Endothelial cell of umbilical vein (primary cell): ENCODE data around the gene MRE11. TPM values are rescaled to one million over a fixed set of nuclear protein-coding genes. Genes with fewer than 3 reads are reported as not detected.

Experiments
- BruUV-seq: library from RNA; stranded (reverse); fragments of 400-500 nt; replicated peaks from 2 replicates; lab custom pipeline; 2021; lab: Mats Ljungman, UMichigan
- CTCF ChIA-PET: fragments of 300-600, 350-600 bp; sonication (Branson Sonifier 250); formaldehyde crosslinking; loops from one replicate; lab custom pipeline; 2021; ENCODE audit warnings: antibody characterized with exemption, inconsistent platforms; lab: Charles Lee
- POLR2A ChIA-PET: fragments of 300-600, 350-600 bp; sonication (Branson Sonifier 250); formaldehyde crosslinking; loops from one replicate; lab custom pipeline; 2021; ENCODE audit warnings: antibody characterized with exemption, inconsistent platforms; lab: Charles Lee
- DNase-seq: peaks from one replicate; pipeline ENCODE4 v3.0.0-alpha.2; 2011; ENCODE audit warnings: low read depth, low spot score
- FAIRE-seq: peaks from 2 replicates; lab custom pipeline; 2011; peaks lifted over from hg19 to GRCh38; lab: Jason Lieb, UNC
- H2AFZ ChIP-seq: 2 replicates; pipeline ENCODE4 v1.6.0; 2012; ENCODE audit warnings: low read depth, low read length, control low read depth, inconsistent platforms
- H3K27ac ChIP-seq: 2 replicates; pipeline ENCODE4 v1.5.1; 2011; ENCODE audit warnings: low read depth, mild to moderate bottlenecking, control low read depth, low read length, moderate library complexity; ENCODE audit not compliant: insufficient read depth
- H3K27me3 ChIP-seq, 2 experiments: 2 replicates each; pipeline versions ENCODE4 v1.6.0 to v1.6.1; 2011; ENCODE audit warnings: low read length in 2 of 2, mixed read lengths in 1 of 2; ENCODE audit not compliant: control insufficient read depth in 2 of 2, insufficient read depth in 2 of 2
- H3K36me3 ChIP-seq, 2 experiments: 2 replicates in 1 of 2; 3 replicates in 1 of 2; pipeline ENCODE4 v1.5.1; 2011; ENCODE audit warnings: low read length in 2 of 2, mild to moderate bottlenecking in 1 of 2, moderate library complexity in 1 of 2; ENCODE audit not compliant: control insufficient read depth in 2 of 2, insufficient read depth in 2 of 2; ENCODE audit errors: extremely low read depth in 1 of 2
- H3K4me1 ChIP-seq: 3 replicates; pipeline ENCODE4 v1.5.1; 2011; ENCODE audit warnings: mild to moderate bottlenecking, low read length; ENCODE audit not compliant: control insufficient read depth, insufficient read depth; ENCODE audit errors: extremely low read depth
- H3K4me2 ChIP-seq: 2 replicates; pipeline ENCODE4 v1.6.1; 2011; ENCODE audit warnings: low read length, control low read depth, mixed read lengths; ENCODE audit not compliant: insufficient read depth
- H3K4me3 ChIP-seq, 3 experiments: fragments of 200-600 bp in 1 of 3; sonication (generic), shearing (Covaris generic) in 1 of 3; replicated peaks in 1 of 3; 2 replicates each; pipeline ENCODE4 v1.5.1; 2011 to 2016; ENCODE audit warnings: control low read depth in 3 of 3, low read length in 3 of 3, mild to moderate bottlenecking in 2 of 3, inconsistent platforms in 1 of 3, low read depth in 1 of 3, moderate library complexity in 1 of 3; ENCODE audit not compliant: insufficient read depth in 1 of 3
- H3K79me2 ChIP-seq: 2 replicates; pipeline ENCODE4 v1.6.0; 2012; ENCODE audit warnings: low read length, inconsistent platforms; ENCODE audit not compliant: control insufficient read depth, insufficient read depth
- H3K9ac ChIP-seq: replicated peaks from 2 replicates; pipeline ENCODE3; 2011; ENCODE audit warnings: low read length, control low read depth; ENCODE audit not compliant: insufficient read depth; ENCODE audit errors: extremely low read depth
- H3K9me1 ChIP-seq: replicated peaks from 3 replicates; pipeline ENCODE4 v1.6.0; 2011; ENCODE audit warnings: mild to moderate bottlenecking, low read length; ENCODE audit not compliant: control insufficient read depth, insufficient read depth; ENCODE audit errors: extremely low read depth
- H3K9me3 ChIP-seq: replicated peaks from 2 replicates; pipeline ENCODE4 v1.5.1; 2012; ENCODE audit warnings: low read length, inconsistent platforms; ENCODE audit not compliant: control insufficient read depth, insufficient read depth
- H4K20me1 ChIP-seq: replicated peaks from 2 replicates; pipeline ENCODE3; 2011; ENCODE audit warnings: mild to moderate bottlenecking, low read length; ENCODE audit not compliant: control insufficient read depth, insufficient read depth; ENCODE audit errors: extremely low read depth
- EZH2 ChIP-seq: IDR thresholded peaks from 2 replicates; pipeline ENCODE4 v1.6.1; 2012; ENCODE audit warnings: borderline replicate concordance, low read depth, mild to moderate bottlenecking, moderate library complexity, low read length, inconsistent platforms; ENCODE audit not compliant: severe bottlenecking
- FOS ChIP-seq: IDR thresholded peaks from 2 replicates; pipeline ENCODE4 v1.6.1; 2011; ENCODE audit warnings: mild to moderate bottlenecking, low read length, moderate library complexity, borderline replicate concordance; ENCODE audit not compliant: insufficient read depth
- GATA2 ChIP-seq: IDR thresholded peaks from 2 replicates; pipeline ENCODE4 v1.7.0; 2011; ENCODE audit warnings: low read depth, mild to moderate bottlenecking, moderate library complexity, mixed read lengths, low read length; ENCODE audit not compliant: insufficient read length, insufficient read depth
- JUN ChIP-seq: IDR thresholded peaks from 2 replicates; pipeline ENCODE4 v1.6.1; 2011; ENCODE audit warnings: borderline replicate concordance, low read depth; ENCODE audit not compliant: insufficient read length, insufficient read depth
- MYC ChIP-seq: IDR thresholded peaks from one replicate; pipeline ENCODE4 v1.6.1; 2011; ENCODE audit warnings: mild to moderate bottlenecking, low read depth, low read length
- POLR2A ChIP-seq: IDR thresholded peaks from 2 replicates; pipeline ENCODE4 v1.6.1; 2012; ENCODE audit warnings: low read depth, mild to moderate bottlenecking, control low read depth, low read length
- dilution Hi-C: fragments of 300-500 bp; cut with MboI; formaldehyde crosslinking; loops from one replicate; pipeline ENCODE4 v1.15.0; 2019; ENCODE audit warnings: low sequenced_read_pairs; ENCODE audit not compliant: extremely low pct_ligation_motif_present
- intact Hi-C: fragments of 100-400 bp; cut with micrococcal nuclease; formaldehyde crosslinking; loops from one replicate; pipeline ENCODE4 v1.10.0; 2022
- polyA plus RNA-seq, 4 experiments: library from polyadenylated mRNA; depleted of rRNA in 3 of 4; stranded (reverse) in 3 of 4; unstranded in 1 of 4; fragments of >200 nt; gene quantifications; 2 replicates each; pipeline versions ENCODE4 v1.2.1 to v1.2.3, GENCODE V29; 2011 to 2012; ENCODE audit warnings: missing spikeins in 1 of 4
- total RNA-seq: library from RNA; stranded (reverse); gene quantifications from 2 replicates; pipeline ENCODE4 v1.2.3, GENCODE V29; 2021
- TF ChIP-seq, protein P1 (sequence below): IDR thresholded peaks from 2 replicates; pipeline ENCODE4 v1.6.1; 2011; ENCODE audit not compliant: insufficient read depth, insufficient read length
- TF ChIP-seq, protein P2 (sequence below), 2 donors: IDR thresholded peaks; 1 replicate in 1 of 2; 2 replicates in 1 of 2; pipeline ENCODE4 v1.5.1; 2011; ENCODE audit warnings: low read length in 2 of 2, mild to moderate bottlenecking in 2 of 2, moderate library complexity in 2 of 2, control low read depth in 1 of 2, inconsistent platforms in 1 of 2, low read depth in 1 of 2; ENCODE audit not compliant: insufficient read depth in 1 of 2; ENCODE audit errors: extremely low read depth in 1 of 2

Gene MRE11
- total and polyA plus RNA-seq, 2 donors (not counting 3 experiments of a cell fraction or from before 2014, with no cell fraction given), result 4.5 to 22.0 TPM

GRCh38 chr11:94402355-94402754 is 91.3 kb downstream of the MRE11 start:
- Histone ChIP-seq H3K27ac (no peak overlapping the region), H3K9me1 (no peaks in the 10 kb centered on the region), H3K4me3 (no peak overlapping the region), H2AFZ (no peak overlapping the region), H4K20me1 (no peaks in the 10 kb centered on the region), H3K4me2 (no peak overlapping the region), H3K36me3 (no peaks in the 10 kb centered on the region), H3K27me3 (peaks cover 22 to 32% of the 10 kb centered on the region in 2 experiments), H3K4me1 (peaks cover 5% of the 10 kb centered on the region), H3K9ac (no peak overlapping the region), H3K9me3 (no peaks in the 10 kb centered on the region), H3K79me2 (no peaks in the 10 kb centered on the region)
- dilution Hi-C loops (no loop called here), intact Hi-C loops (no loop called here)
- FAIRE-seq (no peak), DNase-seq (no peak)
- CTCF ChIA-PET, result interaction anchor here (1.0 to 2.0 kb wide), 2 partner anchors 15 to 507 kb away, joined by 3 to 4 read pairs; no protein-coding TSS in a partner anchor
- no TSS peak for BruUV-seq
- TF ChIP-seq JUN (no peak), MYC (no peak), EZH2 (no peak), GATA2 (no peak), POLR2A (no peak), FOS (no peak)
- TF ChIP-seq, protein P1, sequence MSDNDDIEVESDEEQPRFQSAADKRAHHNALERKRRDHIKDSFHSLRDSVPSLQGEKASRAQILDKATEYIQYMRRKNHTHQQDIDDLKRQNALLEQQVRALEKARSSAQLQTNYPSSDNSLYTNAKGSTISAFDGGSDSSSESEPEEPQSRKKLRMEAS, result no peak
- TF ChIP-seq, protein P2, sequence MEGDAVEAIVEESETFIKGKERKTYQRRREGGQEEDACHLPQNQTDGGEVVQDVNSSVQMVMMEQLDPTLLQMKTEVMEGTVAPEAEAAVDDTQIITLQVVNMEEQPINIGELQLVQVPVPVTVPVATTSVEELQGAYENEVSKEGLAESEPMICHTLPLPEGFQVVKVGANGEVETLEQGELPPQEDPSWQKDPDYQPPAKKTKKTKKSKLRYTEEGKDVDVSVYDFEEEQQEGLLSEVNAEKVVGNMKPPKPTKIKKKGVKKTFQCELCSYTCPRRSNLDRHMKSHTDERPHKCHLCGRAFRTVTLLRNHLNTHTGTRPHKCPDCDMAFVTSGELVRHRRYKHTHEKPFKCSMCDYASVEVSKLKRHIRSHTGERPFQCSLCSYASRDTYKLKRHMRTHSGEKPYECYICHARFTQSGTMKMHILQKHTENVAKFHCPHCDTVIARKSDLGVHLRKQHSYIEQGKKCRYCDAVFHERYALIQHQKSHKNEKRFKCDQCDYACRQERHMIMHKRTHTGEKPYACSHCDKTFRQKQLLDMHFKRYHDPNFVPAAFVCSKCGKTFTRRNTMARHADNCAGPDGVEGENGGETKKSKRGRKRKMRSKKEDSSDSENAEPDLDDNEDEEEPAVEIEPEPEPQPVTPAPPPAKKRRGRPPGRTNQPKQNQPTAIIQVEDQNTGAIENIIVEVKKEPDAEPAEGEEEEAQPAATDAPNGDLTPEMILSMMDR (IDR thresholded peaks at IDR 0.05; ENCODE audit: extremely low read depth in 1 of 2, insufficient read depth in 1 of 2, low read depth in 1 of 2, low read length in 2 of 2), result no peak
- POLR2A ChIA-PET, result no interaction called here
